HepG2 (cell line): ENCODE data around the gene PSMD1. TPM values are rescaled to one million over a fixed set of nuclear protein-coding genes. Genes with fewer than 3 reads are reported as not detected.

Experiments used
- ATAC-seq: fragments of 200-7000 bp; cut with Tn5 transposase; 3 replicates; pipeline ENCODE4 v1.9.1; 2020; ENCODE audit warnings: mild to moderate bottlenecking, moderate library complexity
- BruUV-seq: library from RNA; stranded (reverse); fragments of 400-500 nt; replicated peaks from 2 replicates; lab custom pipeline; 2021; lab: Mats Ljungman, UMichigan
- CTCF ChIA-PET: fragments of 300-600 bp; formaldehyde crosslinking; extraction: SDS; loops from one replicate; lab custom pipeline; 2021; ENCODE audit warnings: low total read pairs, inconsistent platforms, low intra/inter-chr PET ratio; lab: Yijun Ruan, JAX
- POLR2A ChIA-PET: fragments of 350-600 bp; sonication (Branson Sonifier 250); formaldehyde crosslinking; loops from one replicate; lab custom pipeline; 2020; ENCODE audit warnings: antibody characterized with exemption, inconsistent platforms; lab: Yijun Ruan, JAX
- DNase-seq: peaks from one replicate; pipeline ENCODE4 v3.0.0-alpha.2; 2015; ENCODE audit warnings: low spot score
- FAIRE-seq: peaks from 3 replicates; lab custom pipeline; 2011; peaks lifted over from hg19 to GRCh38; lab: Jason Lieb, UNC
- H2AFZ ChIP-seq: one replicate; pipeline ENCODE4 v1.6.1; 2011; ENCODE audit warnings: low read length, inconsistent platforms
- H3K27ac ChIP-seq: fragments of 300-600 bp; 3 replicates; pipeline ENCODE4 v1.8.0; 2011; ENCODE audit warnings: mixed run types, mild to moderate bottlenecking, mixed read lengths, low read length, inconsistent platforms; ENCODE audit not compliant: insufficient read depth; ENCODE audit errors: extremely low read length
- H3K27me3 ChIP-seq, 2 experiments: fragments of 200-600 bp in 1 of 2; 2 replicates in 1 of 2; 3 replicates in 1 of 2; pipeline versions ENCODE4 v1.6.0 to v1.8.0; 2011; ENCODE audit warnings: low read length in 2 of 2, mild to moderate bottlenecking in 2 of 2, moderate library complexity in 2 of 2, inconsistent platforms in 1 of 2; ENCODE audit not compliant: insufficient read depth in 2 of 2, control insufficient read depth in 1 of 2
- H3K36me3 ChIP-seq, 2 experiments: fragments of 200-600 bp in 1 of 2; replicated peaks in 1 of 2; 2 replicates in 1 of 2; 3 replicates in 1 of 2; pipeline versions ENCODE4 v1.5.1 to v1.8.0; 2011; ENCODE audit warnings: low read length in 2 of 2, inconsistent platforms in 1 of 2; ENCODE audit not compliant: insufficient read depth in 2 of 2, control insufficient read depth in 1 of 2
- H3K4me1 ChIP-seq: 2 replicates; pipeline ENCODE4 v1.5.1; 2012; ENCODE audit warnings: low read length, inconsistent platforms; ENCODE audit not compliant: insufficient read depth
- H3K4me2 ChIP-seq: 2 replicates; pipeline ENCODE4 v1.6.0; 2011; ENCODE audit warnings: low read depth, low read length, inconsistent platforms
- H3K4me3 ChIP-seq, 3 experiments: fragments of 200-600 bp in 1 of 3; sonication (generic), shearing (Covaris generic) in 1 of 3; replicated peaks in 1 of 3; 2 replicates each; pipeline ENCODE4 v1.5.1; 2011 to 2016; ENCODE audit warnings: low read length in 3 of 3, inconsistent platforms in 2 of 3, low read depth in 2 of 3, mild to moderate bottlenecking in 2 of 3, control low read depth in 1 of 3, mixed read lengths in 1 of 3; ENCODE audit not compliant: insufficient read depth in 1 of 3
- H3K79me2 ChIP-seq: one replicate; pipeline ENCODE4 v1.6.1; 2011; ENCODE audit warnings: low read length, inconsistent platforms; ENCODE audit not compliant: insufficient read depth
- H3K9ac ChIP-seq: 2 replicates; pipeline ENCODE4 v1.6.0; 2011; ENCODE audit warnings: mild to moderate bottlenecking, low read depth, low read length, inconsistent platforms; ENCODE audit not compliant: insufficient read depth
- H3K9me3 ChIP-seq: 2 replicates; pipeline ENCODE4 v1.5.1; 2012; ENCODE audit warnings: mild to moderate bottlenecking, low read length
- H4K20me1 ChIP-seq: 2 replicates; pipeline ENCODE4 v1.6.0; 2011; ENCODE audit warnings: inconsistent platforms, mild to moderate bottlenecking, low read length, moderate library complexity; ENCODE audit not compliant: insufficient read depth
- EED ChIP-seq: sonication (generic); formaldehyde crosslinking; IDR thresholded peaks from 2 replicates; pipeline ENCODE4 v1.5.0; 2020; ENCODE audit warnings: mild to moderate bottlenecking, missing genetic modification reagents
- PRDM15 ChIP-seq: sonication (generic); formaldehyde crosslinking; IDR thresholded peaks from 2 replicates; pipeline ENCODE4 v1.4.0; 2020; ENCODE audit warnings: missing genetic modification reagents
- ZBTB26 ChIP-seq: IDR thresholded peaks from 2 replicates; pipeline ENCODE4 v1.6.1; 2016; ENCODE audit warnings: missing compliant biosample characterization, missing genetic modification reagents, borderline replicate concordance
- ZNF414 ChIP-seq: sonication (generic); formaldehyde crosslinking; IDR thresholded peaks from 2 replicates; pipeline ENCODE4 v1.5.0; 2020; ENCODE audit warnings: missing genetic modification reagents
- ZNF687 ChIP-seq: sonication (generic); formaldehyde crosslinking; IDR thresholded peaks from 2 replicates; pipeline ENCODE4 v1.5.1; 2020; ENCODE audit warnings: mild to moderate bottlenecking, missing genetic modification reagents, moderate library complexity
- WGBS: methylation state at CpG from one replicate; pipeline ENCODE4 v1.1.6; 2017; ENCODE audit warnings: low lambda C conversion rate; 5-methylcytosine and 5-hydroxymethylcytosine counted together
- in situ Hi-C: cut with HindIII; loops from 2 replicates; pipeline ENCODE4 v1.10.0; 2017; ENCODE audit warnings: low pct_unique_long_range_greater_than_20kb; ENCODE audit not compliant: extremely low pct_ligation_motif_present
- intact Hi-C: fragments of 100-400 bp; cut with micrococcal nuclease; formaldehyde crosslinking; loops from one replicate; pipeline ENCODE4 v1.10.0; 2022; ENCODE audit not compliant: unreplicated experiment
- polyA plus RNA-seq, 8 experiments: library from polyadenylated mRNA; depleted of rRNA in 3 of 8; stranded (reverse) in 7 of 8; unstranded in 1 of 8; fragments of >200 nt; fragmentation: Illumina TruSeq in 4 of 8; extraction: Trizol in 4 of 8; gene quantifications; 2 replicates each; pipeline versions ENCODE4 v1.2.1 to v1.2.3, GENCODE V29; 2011 to 2016; ENCODE audit warnings: low read depth in 4 of 8, missing spikeins in 1 of 8, mixed read lengths in 1 of 8; ENCODE audit not compliant: insufficient read depth in 1 of 8
- total RNA-seq, 5 experiments: library from RNA; depleted of rRNA; stranded (reverse); fragments of >200 nt; fragmentation: Illumina TruSeq; extraction: Trizol; gene quantifications; 2 replicates each; pipeline ENCODE4 v1.2.3, GENCODE V29; 2016; ENCODE audit warnings: low read depth in 1 of 5

PSMD1 gene
- total and polyA plus RNA-seq, 2 of the 13 experiments (the other 11 are each of a cell fraction or from before 2014, with no cell fraction given), result 136 to 191 TPM

- Histone ChIP-seq H3K27ac (no peak overlapping the region), H3K4me2 (no peak overlapping the region), H3K9me3 (no peaks in the 10 kb centered on the region), H3K36me3 (no peaks in the 10 kb centered on the region), H3K4me3 (no peak overlapping the region), H3K9ac (no peak overlapping the region), H4K20me1 (no peaks in the 10 kb centered on the region), H2AFZ (no peak overlapping the region), H3K79me2 (no peaks in the 10 kb centered on the region), H3K4me1 (peaks cover 23% of the 10 kb centered on the region; the same call in 1 of the 2 replicates), H3K27me3 (peaks cover under 1 to 55% of the 10 kb centered on the region in 2 experiments; a peak in 4 of 5 replicates)
- no TSS peak for BruUV-seq
- no peak for FAIRE-seq
- no peak for TF ChIP-seq ZBTB26
- POLR2A ChIA-PET, result no interaction called here
- WGBS, result 19% methylated on average over 3 of the region's 3 CpGs
- DNase-seq, result no peak
- ATAC-seq, result no peak
- CTCF ChIA-PET, result no interaction called here
- intact Hi-C loops, result no loop called here
- in situ Hi-C loops, result no loop called here
Observed at GRCh38 chr2:231013820-231014219, 42.8 kb upstream of the PSMD1 start.

- Histone ChIP-seq H3K9me3 (no peaks in the 10 kb centered on the region), H3K36me3 (no peaks in the 10 kb centered on the region), H3K4me2 (peak overlapping the region; percentile 8; the same call in 1 of the 2 replicates), H3K4me1 (peaks cover 11% of the 10 kb centered on the region; the same call in 1 of the 2 replicates), H2AFZ (no peak overlapping the region), H3K79me2 (no peaks in the 10 kb centered on the region), H4K20me1 (no peaks in the 10 kb centered on the region), H3K9ac (no peak overlapping the region), H3K4me3 (no peak overlapping the region), H3K27me3 (peaks cover 0 to 38% of the 10 kb centered on the region in 2 experiments; a peak in 4 of 5 replicates), H3K27ac (no peak overlapping the region)
- WGBS, result 13% methylated on average over 6 of the region's 7 CpGs
- ChIA-PET CTCF (no interaction called here), POLR2A (interaction anchor here (0.9 to 3.4 kb wide), 3 partner anchors 8 to 36 kb away, joined by 3 to 41 read pairs (median 5); no protein-coding TSS in a partner anchor)
- TF ChIP-seq ZNF687 (CRISPR knock-in tag) (peak; percentile 13; the same call in 1 of the 2 replicates), EED (CRISPR knock-in tag) (no peak), PRDM15 (CRISPR knock-in tag) (peak; percentile 83), ZNF414 (CRISPR knock-in tag) (no peak)
- in situ Hi-C loops (no loop called here), intact Hi-C loops (no loop called here)
- DNase-seq, result no peak
- FAIRE-seq, result no peak
- ATAC-seq, result peak; percentile 69
- no TSS peak for BruUV-seq
Observed at GRCh38 chr2:231015478-231015877, 41.2 kb upstream of the PSMD1 start.
